ENCODE measurements around the gene L1CAM.

Gene L1CAM

GRCh38 chrX:153830640-153831428 lies 55.1 kb downstream of the L1CAM start:
- TF ChIP-seq GATA2 (IDR thresholded peaks at IDR 0.05; ENCODE audit: low read depth, low read length) (no peak), GATA3 (IDR thresholded peaks at IDR 0.05; ENCODE audit: low read depth, low read length) (no peak)

- no peak for TF ChIP-seq GATA3 (IDR thresholded peaks at IDR 0.05; ENCODE audit: low read depth, low read length)
Measured at GRCh38 chrX:153829799-153830639, 56.0 kb downstream of the L1CAM start, which contains the start of gene PDZD4. PDZD4 (minus strand) TSS chrX:153830544; CDS start chrX:153830298, 246 bp downstream.

GRCh38 chrX:153829549-153829798 lies 56.5 kb downstream of the L1CAM start:
- TF ChIP-seq GATA3 (IDR thresholded peaks at IDR 0.05; ENCODE audit: low read depth, low read length) (no peak), GATA2 (IDR thresholded peaks at IDR 0.05; ENCODE audit: low read depth, low read length) (no peak)

GRCh38 chrX:153828723-153829548 lies 57.0 kb downstream of the L1CAM start:
- TF ChIP-seq GATA3 (IDR thresholded peaks at IDR 0.05; ENCODE audit: low read depth, low read length) (no peak), GATA2 (IDR thresholded peaks at IDR 0.05; ENCODE audit: low read depth, low read length) (no peak)

- TF ChIP-seq GATA3 (IDR thresholded peaks at IDR 0.05; ENCODE audit: low read depth, low read length) (no peak), GATA2 (IDR thresholded peaks at IDR 0.05; ENCODE audit: low read depth, low read length) (no peak)
Measured at GRCh38 chrX:153828308-153828707, 57.7 kb downstream of the L1CAM start.

GRCh38 chrX:153827903-153828302 lies 58.1 kb downstream of the L1CAM start:
- TF ChIP-seq GATA2 (IDR thresholded peaks at IDR 0.05; ENCODE audit: low read depth, low read length) (no peak), GATA3 (IDR thresholded peaks at IDR 0.05; ENCODE audit: low read depth, low read length) (no peak)

- no peak for TF ChIP-seq GATA3 (IDR thresholded peaks at IDR 0.05; ENCODE audit: low read depth, low read length)
Measured at GRCh38 chrX:153827016-153827415, 59.0 kb downstream of the L1CAM start.

- no peak for TF ChIP-seq GATA3 (IDR thresholded peaks at IDR 0.05; ENCODE audit: low read depth, low read length)
- TF ChIP-seq GATA2 (IDR thresholded peaks at IDR 0.05; ENCODE audit: low read depth, low read length) = no peak
Measured at GRCh38 chrX:153825042-153825441, 60.9 kb downstream of the L1CAM start.

GRCh38 chrX:153824348-153824747 lies 61.6 kb downstream of the L1CAM start:
- no peak for TF ChIP-seq GATA3 (IDR thresholded peaks at IDR 0.05; ENCODE audit: low read depth, low read length)
- no peak for TF ChIP-seq GATA2 (IDR thresholded peaks at IDR 0.05; ENCODE audit: low read depth, low read length)

- TF ChIP-seq GATA2 (IDR thresholded peaks at IDR 0.05; ENCODE audit: low read depth, low read length) (no peak), GATA3 (IDR thresholded peaks at IDR 0.05; ENCODE audit: low read depth, low read length) (no peak)
Measured at GRCh38 chrX:153821066-153821465, 64.9 kb downstream of the L1CAM start.

- TF ChIP-seq GATA3 (IDR thresholded peaks at IDR 0.05; ENCODE audit: low read depth, low read length) (no peak), GATA2 (IDR thresholded peaks at IDR 0.05; ENCODE audit: low read depth, low read length) (no peak)
Measured at GRCh38 chrX:153820601-153821000, 65.4 kb downstream of the L1CAM start.

GRCh38 chrX:153819384-153820040 lies 66.5 kb downstream of the L1CAM start:
- TF ChIP-seq GATA3 (IDR thresholded peaks at IDR 0.05; ENCODE audit: low read depth, low read length) = no peak
- TF ChIP-seq GATA2 (IDR thresholded peaks at IDR 0.05; ENCODE audit: low read depth, low read length) = no peak

- TF ChIP-seq GATA2 (IDR thresholded peaks at IDR 0.05; ENCODE audit: low read depth, low read length) (no peak), GATA3 (IDR thresholded peaks at IDR 0.05; ENCODE audit: low read depth, low read length) (no peak)
Measured at GRCh38 chrX:153818571-153819383, 67.2 kb downstream of the L1CAM start.

All from SH-SY5Y (cell line).